Astrocyte (in vitro differentiated cells and primary cell): ENCODE data around the gene SECISBP2.

Experiments
- CTCF ChIP-seq: IDR thresholded peaks from 2 replicates; pipeline ENCODE4 v1.5.1; 2011; ENCODE audit warnings: low read depth, mild to moderate bottlenecking, inconsistent platforms, low read length, moderate library complexity; ENCODE audit not compliant: insufficient read depth
- EZH2 ChIP-seq: IDR thresholded peaks from 2 replicates; pipeline ENCODE4 v1.6.1; 2012; ENCODE audit warnings: mild to moderate bottlenecking, low read length, inconsistent platforms; ENCODE audit not compliant: insufficient read depth

- TF ChIP-seq CTCF (no peak), EZH2 (no peak)
Measured at GRCh38 chr9:89381308-89381609, 63.0 kb downstream of the SECISBP2 start.
